PC-9 (cell line): Measurements from ENCODE around the gene VAV2. TPM values are rescaled to one million over a fixed set of nuclear protein-coding genes. Genes with fewer than 3 reads are reported as not detected.

Source experiments
- BruUV-seq: library from RNA; stranded (reverse); fragments of 400-500 nt; replicated peaks from 2 replicates; lab custom pipeline; 2021; lab: Mats Ljungman, UMichigan
- CTCF ChIA-PET: fragments of 300-600 bp; sonication (Branson Sonifier 250); formaldehyde crosslinking; loops from one replicate; lab custom pipeline; 2022; ENCODE audit warnings: antibody characterized with exemption; lab: Charles Lee
- POLR2A ChIA-PET: fragments of 300-600 bp; sonication (Branson Sonifier 250); formaldehyde crosslinking; loops from one replicate; lab custom pipeline; 2022; ENCODE audit warnings: antibody characterized with exemption; ENCODE audit not compliant: unreplicated experiment; lab: Charles Lee
- DNase-seq, 2 experiments: peaks; one replicate each; pipeline versions ENCODE4 v3.0.0 to v3.0.0-alpha.2; 2015 to 2022; ENCODE audit warnings: mixed read lengths in 1 of 2
- H2AFZ ChIP-seq: fragments of 200-600 bp; sonication (generic); 2 replicates; pipeline ENCODE4 v1.8.1; 2017; ENCODE audit warnings: antibody characterized with exemption
- H3F3A ChIP-seq: fragments of 200-600 bp; sonication (generic); 2 replicates; pipeline ENCODE4 v1.8.1; 2017; ENCODE audit warnings: antibody characterized with exemption, mild to moderate bottlenecking, low read depth; ENCODE audit not compliant: insufficient read depth
- H3K27ac ChIP-seq: fragments of 200-600 bp; sonication (generic); 2 replicates; pipeline ENCODE4 v1.6.1; 2016; ENCODE audit warnings: mixed run types
- H3K27me3 ChIP-seq: fragments of 200-600 bp; sonication (generic); 2 replicates; pipeline ENCODE4 v1.6.1; 2016; ENCODE audit warnings: low read depth, mixed run types; ENCODE audit not compliant: insufficient read depth
- H3K36me3 ChIP-seq: fragments of 200-600 bp; sonication (generic); 2 replicates; pipeline ENCODE4 v1.6.1; 2016; ENCODE audit warnings: low read depth, mixed run types
- H3K4me1 ChIP-seq: fragments of 200-600 bp; sonication (generic); replicated peaks from 2 replicates; pipeline ENCODE4 v1.6.1; 2016; ENCODE audit warnings: mixed run types; ENCODE audit not compliant: insufficient read depth
- H3K4me2 ChIP-seq: fragments of 200-600 bp; sonication (generic); 2 replicates; pipeline ENCODE4 v1.6.1; 2017; ENCODE audit warnings: mixed run types
- H3K4me3 ChIP-seq: fragments of 200-600 bp; sonication (generic); 2 replicates; pipeline ENCODE4 v1.6.1; 2016; ENCODE audit warnings: mixed run types
- H3K79me2 ChIP-seq: fragments of 200-600 bp; sonication (generic); 2 replicates; pipeline ENCODE4 v1.6.1; 2017; ENCODE audit warnings: low read depth, mixed run types
- H3K9me2 ChIP-seq: fragments of 200-600 bp; sonication (generic); 2 replicates; pipeline ENCODE4 v1.8.1; 2017; ENCODE audit warnings: mild to moderate bottlenecking; ENCODE audit not compliant: insufficient read depth
- H3K9me3 ChIP-seq: fragments of 200-600 bp; sonication (generic); 2 replicates; pipeline ENCODE4 v1.8.1; 2016; ENCODE audit warnings: low read depth; ENCODE audit not compliant: insufficient read depth
- H4K20me1 ChIP-seq: fragments of 200-600 bp; sonication (generic); 2 replicates; pipeline ENCODE4 v1.8.1; 2017; ENCODE audit not compliant: insufficient read depth
- EZH2 ChIP-seq: fragments of 200-600 bp; sonication (generic); IDR thresholded peaks from 2 replicates; pipeline ENCODE4 v1.8.0; 2017; ENCODE audit warnings: antibody characterized with exemption, low read depth
- intact Hi-C: fragments of 100-400 bp; cut with micrococcal nuclease; formaldehyde crosslinking; loops from one replicate; pipeline ENCODE4 v1.10.0; 2022; ENCODE audit not compliant: unreplicated experiment
- total RNA-seq: library from RNA; stranded (reverse); gene quantifications from 2 replicates; pipeline ENCODE4 v1.2.3, GENCODE V29; 2021
- TF ChIP-seq, protein P1 (sequence below): fragments of 200-600 bp; sonication (generic); conservative IDR thresholded peaks from 2 replicates; pipeline ENCODE4 v1.6.1; 2017; ENCODE audit warnings: mixed run types, antibody characterized with exemption, mild to moderate bottlenecking, moderate library complexity

The VAV2 gene
- total RNA-seq, 1 experiment from 2014 or later = 36.5 TPM

DNA sequence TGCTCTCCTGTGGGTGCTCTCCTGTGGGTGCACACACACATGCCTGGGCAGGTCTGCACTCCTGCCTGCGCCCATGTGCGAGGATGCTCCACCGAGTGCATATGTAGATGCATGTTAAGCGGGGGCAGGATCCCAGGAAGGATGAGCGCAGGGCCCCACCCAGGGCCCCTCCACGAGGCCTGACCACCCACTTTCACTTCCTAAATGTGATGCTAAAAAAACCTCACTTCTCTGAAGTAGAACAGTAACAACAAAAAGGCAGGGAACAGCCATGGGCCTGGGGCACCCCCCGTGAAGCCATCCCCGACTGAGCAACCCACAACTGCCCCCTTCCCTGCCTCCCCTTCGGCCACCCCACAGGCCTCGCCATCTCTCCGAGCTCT lies 205.8 kb downstream of the VAV2 start:
- Histone ChIP-seq H3K4me2 (no peak overlapping the region), H3K9me3 (no peaks in the 10 kb centered on the region), H3K4me1 (peaks cover 8% of the 10 kb centered on the region; the same call in 1 of the 2 replicates), H3K9me2 (no peaks in the 10 kb centered on the region), H2AFZ (no peak overlapping the region), H3K4me3 (no peak overlapping the region), H3K27me3 (no peaks in the 10 kb centered on the region), H3K79me2 (no peaks in the 10 kb centered on the region), H4K20me1 (no peaks in the 10 kb centered on the region; the same call in 1 of the 2 replicates), H3K36me3 (no peaks in the 10 kb centered on the region), H3F3A (peaks cover 7% of the 10 kb centered on the region; the same call in 1 of the 2 replicates), H3K27ac (no peak overlapping the region)
- CTCF ChIA-PET = interaction anchor here (0.7 kb wide), 2 partner anchors 110 to 180 kb away, joined by 6 to 14 read pairs; no protein-coding TSS in a partner anchor
- POLR2A ChIA-PET = no interaction called here
- TF ChIP-seq EZH2 = no peak
- TF ChIP-seq, protein P1, sequence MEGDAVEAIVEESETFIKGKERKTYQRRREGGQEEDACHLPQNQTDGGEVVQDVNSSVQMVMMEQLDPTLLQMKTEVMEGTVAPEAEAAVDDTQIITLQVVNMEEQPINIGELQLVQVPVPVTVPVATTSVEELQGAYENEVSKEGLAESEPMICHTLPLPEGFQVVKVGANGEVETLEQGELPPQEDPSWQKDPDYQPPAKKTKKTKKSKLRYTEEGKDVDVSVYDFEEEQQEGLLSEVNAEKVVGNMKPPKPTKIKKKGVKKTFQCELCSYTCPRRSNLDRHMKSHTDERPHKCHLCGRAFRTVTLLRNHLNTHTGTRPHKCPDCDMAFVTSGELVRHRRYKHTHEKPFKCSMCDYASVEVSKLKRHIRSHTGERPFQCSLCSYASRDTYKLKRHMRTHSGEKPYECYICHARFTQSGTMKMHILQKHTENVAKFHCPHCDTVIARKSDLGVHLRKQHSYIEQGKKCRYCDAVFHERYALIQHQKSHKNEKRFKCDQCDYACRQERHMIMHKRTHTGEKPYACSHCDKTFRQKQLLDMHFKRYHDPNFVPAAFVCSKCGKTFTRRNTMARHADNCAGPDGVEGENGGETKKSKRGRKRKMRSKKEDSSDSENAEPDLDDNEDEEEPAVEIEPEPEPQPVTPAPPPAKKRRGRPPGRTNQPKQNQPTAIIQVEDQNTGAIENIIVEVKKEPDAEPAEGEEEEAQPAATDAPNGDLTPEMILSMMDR = no peak
- no TSS peak for BruUV-seq
- intact Hi-C loops = no loop called here
- no peak for DNase-seq

DNA sequence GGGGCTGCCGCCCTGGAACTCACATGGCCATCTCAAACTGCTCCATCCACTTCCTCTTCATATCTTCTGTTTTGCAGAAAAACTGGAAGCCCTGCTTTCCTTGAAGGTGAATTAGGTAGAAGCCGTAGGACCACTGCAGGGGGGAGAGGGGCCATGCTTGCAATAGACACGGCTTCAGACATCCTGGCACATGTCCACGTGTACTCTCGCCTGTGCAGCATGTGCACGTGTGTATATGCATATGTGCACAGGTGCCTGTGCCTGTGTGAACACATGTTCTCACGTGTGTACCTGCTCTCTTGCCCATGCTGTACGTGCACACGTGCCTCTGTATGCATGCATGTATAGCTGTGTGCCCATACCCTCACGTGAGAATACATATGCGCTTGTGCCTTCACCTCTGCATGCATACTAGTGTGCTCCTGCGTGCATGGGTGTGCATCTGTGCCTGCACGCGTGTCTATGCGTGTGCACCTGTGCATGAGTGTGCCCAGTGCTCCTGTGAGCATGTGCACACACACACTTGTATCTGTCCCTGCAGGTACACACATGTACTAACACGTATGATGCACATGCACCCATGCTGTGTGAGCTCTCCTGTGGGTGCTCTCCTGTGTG lies 206.3 kb downstream of the VAV2 start:
- Histone ChIP-seq H3K4me2 (no peak overlapping the region), H3K9me2 (no peaks in the 10 kb centered on the region), H3K27me3 (no peaks in the 10 kb centered on the region), H3K27ac (no peak overlapping the region), H3K36me3 (no peaks in the 10 kb centered on the region), H3K4me3 (no peak overlapping the region), H4K20me1 (no peaks in the 10 kb centered on the region; the same call in 1 of the 2 replicates), H2AFZ (no peak overlapping the region), H3F3A (peaks cover 7% of the 10 kb centered on the region; the same call in 1 of the 2 replicates), H3K9me3 (no peaks in the 10 kb centered on the region), H3K4me1 (peaks cover 8% of the 10 kb centered on the region; the same call in 1 of the 2 replicates), H3K79me2 (no peaks in the 10 kb centered on the region)
- ChIA-PET POLR2A (no interaction called here), CTCF (interaction anchor here (0.7 kb wide), 2 partner anchors 109 to 181 kb away, joined by 6 to 14 read pairs; no protein-coding TSS in a partner anchor)
- BruUV-seq = no TSS peak
- no peak for TF ChIP-seq EZH2
- TF ChIP-seq, protein P1 = no peak
- intact Hi-C loops = no loop called here
- no peak for DNase-seq

DNA sequence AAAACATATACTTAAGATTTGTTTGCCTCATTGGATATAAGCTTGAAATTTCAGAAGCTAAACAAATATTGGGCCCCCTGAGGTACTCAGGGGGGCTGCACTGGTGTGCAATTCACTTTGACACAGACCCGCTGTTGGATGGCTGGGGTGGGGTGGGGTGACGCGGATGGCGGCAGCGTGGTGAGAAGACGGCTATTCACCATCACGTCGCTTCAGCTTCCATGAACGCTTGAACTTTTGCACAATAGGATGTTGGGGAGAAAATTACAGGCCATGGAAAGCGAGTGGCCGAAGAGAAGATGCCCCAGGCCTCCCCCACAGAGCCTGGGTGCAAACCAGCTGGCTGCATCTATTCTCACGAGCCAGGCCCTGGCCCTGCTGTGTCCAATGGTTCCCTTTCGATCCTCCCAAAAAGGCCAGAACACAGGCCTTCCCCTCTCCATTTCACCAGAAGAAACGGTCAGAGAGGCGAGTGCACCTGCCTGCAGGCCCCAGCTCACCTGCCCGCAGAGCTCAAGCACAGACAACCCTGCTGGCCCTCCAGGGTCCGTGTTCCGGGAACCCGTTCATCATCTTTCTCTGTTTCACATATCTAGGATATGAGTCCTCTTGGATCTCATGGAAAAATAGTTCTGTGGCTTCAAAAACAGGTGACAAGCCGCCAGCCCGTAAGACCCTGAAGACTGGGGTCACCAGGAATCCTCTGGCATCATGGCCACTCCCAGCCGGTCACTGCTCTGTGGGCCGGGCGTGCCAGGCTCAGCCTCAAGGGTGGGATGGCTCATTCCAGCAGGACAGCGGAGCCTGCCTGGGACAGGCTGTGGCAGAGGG lies 207.2 kb downstream of the VAV2 start:
- Histone ChIP-seq H3K4me1 (peaks cover 8% of the 10 kb centered on the region; the same call in 1 of the 2 replicates), H3K27ac (no peak overlapping the region), H3K36me3 (no peaks in the 10 kb centered on the region), H3K4me3 (no peak overlapping the region), H3K9me3 (no peaks in the 10 kb centered on the region), H4K20me1 (no peaks in the 10 kb centered on the region; the same call in 1 of the 2 replicates), H3K4me2 (no peak overlapping the region), H2AFZ (no peak overlapping the region), H3K9me2 (no peaks in the 10 kb centered on the region), H3K79me2 (no peaks in the 10 kb centered on the region), H3K27me3 (no peaks in the 10 kb centered on the region), H3F3A (peaks cover 7% of the 10 kb centered on the region; the same call in 1 of the 2 replicates)
- DNase-seq = no peak
- ChIA-PET POLR2A (interaction anchor here (0.6 kb wide), 1 partner anchor 164 kb away, joined by 3 read pairs; no protein-coding TSS in a partner anchor), CTCF (no interaction called here)
- TF ChIP-seq, protein P1 = no peak
- no peak for TF ChIP-seq EZH2
- no TSS peak for BruUV-seq
- intact Hi-C loops = loop anchor here (5.0 kb wide), 1 partner anchor 312 kb away; no protein-coding TSS in a partner anchor
